Panc1 (cell line): ENCODE results near the gene GALNT10. TPM values are rescaled to one million over a fixed set of nuclear protein-coding genes. Genes with fewer than 3 reads are reported as not detected.

ENCODE experiments used
- ATAC-seq: fragments of 200-7000 bp; cut with Tn5 transposase; 2 replicates; pipeline ENCODE4 v1.9.1; 2020; ENCODE audit warnings: mild to moderate bottlenecking, moderate library complexity
- BruUV-seq: library from RNA; stranded (reverse); fragments of 400-500 nt; replicated peaks from 2 replicates; lab custom pipeline; 2021; lab: Mats Ljungman, UMichigan
- CTCF ChIA-PET: fragments of 300-600 bp; sonication (Branson Sonifier 250); formaldehyde crosslinking; loops from one replicate; lab custom pipeline; 2022; ENCODE audit warnings: antibody characterized with exemption; lab: Charles Lee
- POLR2A ChIA-PET: fragments of 300-600 bp; sonication (Branson Sonifier 250); formaldehyde crosslinking; loops from one replicate; lab custom pipeline; 2022; ENCODE audit warnings: antibody characterized with exemption; lab: Charles Lee
- DNase-seq: peaks from one replicate; pipeline ENCODE4 v3.0.0-alpha.2; 2010; ENCODE audit warnings: low read depth, low spot score
- H3K27ac ChIP-seq: 2 replicates; pipeline ENCODE4 v1.5.1; 2011; ENCODE audit warnings: mild to moderate bottlenecking, low read length, inconsistent platforms
- H3K27me3 ChIP-seq: fragments of 200-500 bp; sonication (Bioruptor generic); 2 replicates; pipeline ENCODE4 v1.6.0; 2014; ENCODE audit warnings: low read length, inconsistent platforms; ENCODE audit not compliant: control insufficient read depth, insufficient read depth
- H3K36me3 ChIP-seq: fragments of 200-500 bp; sonication (Bioruptor generic); 2 replicates; pipeline ENCODE4 v1.5.1; 2014; ENCODE audit warnings: inconsistent platforms, mild to moderate bottlenecking, low read length, moderate library complexity; ENCODE audit not compliant: control insufficient read depth, insufficient read depth
- H3K4me1 ChIP-seq: 2 replicates; pipeline ENCODE4 v1.5.1; 2011; ENCODE audit warnings: inconsistent platforms, mild to moderate bottlenecking, low read length, moderate library complexity; ENCODE audit not compliant: control insufficient read depth, insufficient read depth
- H3K4me3 ChIP-seq, 2 experiments: 2 replicates each; pipeline ENCODE4 v1.5.1; 2011 to 2012; ENCODE audit warnings: low read depth in 2 of 2, low read length in 2 of 2, mild to moderate bottlenecking in 2 of 2, inconsistent platforms in 1 of 2, moderate library complexity in 1 of 2
- H3K9me3 ChIP-seq: fragments of 200-500 bp; sonication (Bioruptor generic); 2 replicates; pipeline ENCODE4 v1.5.1; 2014; ENCODE audit warnings: low read depth, mild to moderate bottlenecking, inconsistent platforms, low read length, moderate library complexity; ENCODE audit not compliant: control insufficient read depth, insufficient read depth
- POLR2AphosphoS5 ChIP-seq: IDR thresholded peaks from 2 replicates; pipeline ENCODE4 v1.6.1; 2012; ENCODE audit warnings: mild to moderate bottlenecking, low read depth, low read length, moderate library complexity
- SIN3A ChIP-seq: IDR thresholded peaks from 2 replicates; pipeline ENCODE4 v1.6.1; 2012; ENCODE audit warnings: low read depth, mild to moderate bottlenecking, low read length, moderate library complexity, borderline replicate concordance; ENCODE audit not compliant: insufficient read depth
- TCF7L2 ChIP-seq: IDR thresholded peaks from 2 replicates; pipeline ENCODE4 v1.6.1; 2011; ENCODE audit warnings: mild to moderate bottlenecking, low read depth, low read length, inconsistent platforms
- in situ Hi-C: cut with HindIII; loops from 2 replicates; pipeline ENCODE4 v1.10.0; 2016; ENCODE audit warnings: low sequenced_read_pairs, low pct_unique_long_range_greater_than_20kb
- intact Hi-C: fragments of 100-400 bp; cut with micrococcal nuclease; formaldehyde crosslinking; loops from one replicate; pipeline ENCODE4 v1.10.0; 2022; ENCODE audit not compliant: unreplicated experiment
- total RNA-seq: library from RNA; stranded (reverse); gene quantifications from one replicate; pipeline ENCODE4 v1.2.1, GENCODE V29; 2021; ENCODE audit not compliant: unreplicated experiment
- TF ChIP-seq, protein P1 (sequence below), 2 experiments: IDR thresholded peaks; 2 replicates each; pipeline ENCODE4 v1.6.1; 2011 to 2012; ENCODE audit warnings: low read depth in 2 of 2, control low read depth in 1 of 2, low read length in 1 of 2, mild to moderate bottlenecking in 1 of 2, moderate library complexity in 1 of 2; ENCODE audit not compliant: insufficient read depth in 1 of 2
- TF ChIP-seq, protein P2 (sequence below): fragments of 450-650 bp; IDR thresholded peaks from 2 replicates; pipeline ENCODE4 v1.5.1; 2017; ENCODE audit warnings: mild to moderate bottlenecking

GALNT10 gene
- total RNA-seq, 1 experiment from 2014 or later = 50.5 TPM

DNA sequence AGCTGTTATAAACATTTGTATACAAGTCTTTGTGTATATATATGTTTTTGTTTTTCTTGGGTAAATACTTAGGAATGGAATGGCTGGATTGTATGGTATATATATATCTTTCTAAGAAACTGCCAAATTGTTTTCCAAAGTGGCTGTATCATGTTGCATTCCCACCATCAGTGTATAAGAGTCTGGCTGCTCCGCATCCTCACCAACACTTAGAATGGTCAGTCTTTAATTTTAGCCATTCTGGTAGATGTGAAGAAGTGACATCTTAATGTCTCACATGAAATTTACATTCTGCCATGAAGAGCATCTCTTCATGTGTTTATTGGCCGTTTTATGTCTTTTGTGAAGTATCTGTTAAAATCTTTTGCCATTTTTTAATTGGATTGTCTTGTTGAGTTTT, 31.9 kb downstream of the GALNT10 start:
- Histone ChIP-seq H3K27ac (no peak overlapping the region), H3K36me3 (no peaks in the 10 kb centered on the region), H3K9me3 (peaks cover 9% of the 10 kb centered on the region; the same call in 1 of the 2 replicates), H3K4me3 (no peak overlapping the region), H3K4me1 (peaks cover 14% of the 10 kb centered on the region), H3K27me3 (no peaks in the 10 kb centered on the region)
- DNase-seq = no peak
- CTCF ChIA-PET = no interaction called here
- intact Hi-C loops = no loop called here
- no peak for ATAC-seq
- POLR2A ChIA-PET = interaction anchor here (0.7 kb wide), 1 partner anchor 78 kb away, joined by 7 read pairs; no protein-coding TSS in a partner anchor
- BruUV-seq = no TSS peak
- TF ChIP-seq, protein P1, sequence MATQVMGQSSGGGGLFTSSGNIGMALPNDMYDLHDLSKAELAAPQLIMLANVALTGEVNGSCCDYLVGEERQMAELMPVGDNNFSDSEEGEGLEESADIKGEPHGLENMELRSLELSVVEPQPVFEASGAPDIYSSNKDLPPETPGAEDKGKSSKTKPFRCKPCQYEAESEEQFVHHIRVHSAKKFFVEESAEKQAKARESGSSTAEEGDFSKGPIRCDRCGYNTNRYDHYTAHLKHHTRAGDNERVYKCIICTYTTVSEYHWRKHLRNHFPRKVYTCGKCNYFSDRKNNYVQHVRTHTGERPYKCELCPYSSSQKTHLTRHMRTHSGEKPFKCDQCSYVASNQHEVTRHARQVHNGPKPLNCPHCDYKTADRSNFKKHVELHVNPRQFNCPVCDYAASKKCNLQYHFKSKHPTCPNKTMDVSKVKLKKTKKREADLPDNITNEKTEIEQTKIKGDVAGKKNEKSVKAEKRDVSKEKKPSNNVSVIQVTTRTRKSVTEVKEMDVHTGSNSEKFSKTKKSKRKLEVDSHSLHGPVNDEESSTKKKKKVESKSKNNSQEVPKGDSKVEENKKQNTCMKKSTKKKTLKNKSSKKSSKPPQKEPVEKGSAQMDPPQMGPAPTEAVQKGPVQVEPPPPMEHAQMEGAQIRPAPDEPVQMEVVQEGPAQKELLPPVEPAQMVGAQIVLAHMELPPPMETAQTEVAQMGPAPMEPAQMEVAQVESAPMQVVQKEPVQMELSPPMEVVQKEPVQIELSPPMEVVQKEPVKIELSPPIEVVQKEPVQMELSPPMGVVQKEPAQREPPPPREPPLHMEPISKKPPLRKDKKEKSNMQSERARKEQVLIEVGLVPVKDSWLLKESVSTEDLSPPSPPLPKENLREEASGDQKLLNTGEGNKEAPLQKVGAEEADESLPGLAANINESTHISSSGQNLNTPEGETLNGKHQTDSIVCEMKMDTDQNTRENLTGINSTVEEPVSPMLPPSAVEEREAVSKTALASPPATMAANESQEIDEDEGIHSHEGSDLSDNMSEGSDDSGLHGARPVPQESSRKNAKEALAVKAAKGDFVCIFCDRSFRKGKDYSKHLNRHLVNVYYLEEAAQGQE (IDR thresholded peaks at IDR 0.05; ENCODE audit: insufficient read depth in 1 of 2, low read depth in 2 of 2, low read length in 1 of 2) = no peak
- no peak for TF ChIP-seq TCF7L2
- in situ Hi-C loops = no loop called here

DNA sequence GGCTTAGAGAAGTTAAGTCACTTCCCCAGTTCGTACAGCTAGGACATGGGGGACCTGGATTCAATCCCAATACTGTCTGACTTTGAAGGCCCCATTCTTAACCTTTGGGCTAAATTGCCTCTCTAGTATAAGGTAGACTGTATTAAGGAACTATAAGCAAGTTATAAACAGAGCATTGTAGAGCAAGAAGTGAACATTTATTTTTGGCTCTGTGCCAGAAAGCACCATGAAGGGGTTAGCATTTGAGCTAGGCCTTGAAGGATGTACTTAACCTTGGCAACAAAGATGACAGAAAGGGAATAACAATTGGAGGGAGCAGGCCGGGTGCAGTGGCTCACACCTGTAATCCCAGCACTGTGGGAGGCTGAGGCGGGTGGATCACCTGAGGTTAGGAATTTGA, 32.8 kb downstream of the GALNT10 start:
- TF ChIP-seq SIN3A (no peak), TCF7L2 (no peak), POLR2AphosphoS5 (no peak)
- TF ChIP-seq, protein P1 (IDR thresholded peaks at IDR 0.05; ENCODE audit: insufficient read depth in 1 of 2, low read depth in 2 of 2, low read length in 1 of 2) = no peak
- TF ChIP-seq, protein P2, sequence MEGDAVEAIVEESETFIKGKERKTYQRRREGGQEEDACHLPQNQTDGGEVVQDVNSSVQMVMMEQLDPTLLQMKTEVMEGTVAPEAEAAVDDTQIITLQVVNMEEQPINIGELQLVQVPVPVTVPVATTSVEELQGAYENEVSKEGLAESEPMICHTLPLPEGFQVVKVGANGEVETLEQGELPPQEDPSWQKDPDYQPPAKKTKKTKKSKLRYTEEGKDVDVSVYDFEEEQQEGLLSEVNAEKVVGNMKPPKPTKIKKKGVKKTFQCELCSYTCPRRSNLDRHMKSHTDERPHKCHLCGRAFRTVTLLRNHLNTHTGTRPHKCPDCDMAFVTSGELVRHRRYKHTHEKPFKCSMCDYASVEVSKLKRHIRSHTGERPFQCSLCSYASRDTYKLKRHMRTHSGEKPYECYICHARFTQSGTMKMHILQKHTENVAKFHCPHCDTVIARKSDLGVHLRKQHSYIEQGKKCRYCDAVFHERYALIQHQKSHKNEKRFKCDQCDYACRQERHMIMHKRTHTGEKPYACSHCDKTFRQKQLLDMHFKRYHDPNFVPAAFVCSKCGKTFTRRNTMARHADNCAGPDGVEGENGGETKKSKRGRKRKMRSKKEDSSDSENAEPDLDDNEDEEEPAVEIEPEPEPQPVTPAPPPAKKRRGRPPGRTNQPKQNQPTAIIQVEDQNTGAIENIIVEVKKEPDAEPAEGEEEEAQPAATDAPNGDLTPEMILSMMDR = no peak
- H3K36me3 ChIP-seq = no peaks in the 10 kb centered on the region
- ChIA-PET CTCF (no interaction called here), POLR2A (no interaction called here)
- no peaks in the 10 kb centered on the region for H3K27me3 ChIP-seq
- BruUV-seq = no TSS peak
- no peak overlapping the region for H3K27ac ChIP-seq
- H3K4me1 ChIP-seq = peaks cover 14% of the 10 kb centered on the region
- in situ Hi-C loops (no loop called here), intact Hi-C loops (no loop called here)
- ATAC-seq (no peak), DNase-seq (no peak)
- H3K9me3 ChIP-seq = peaks cover 10% of the 10 kb centered on the region; the same call in 1 of the 2 replicates
- no peak overlapping the region for H3K4me3 ChIP-seq
